ENCODE results near the gene GJB1. TPM values are rescaled to one million over a fixed set of nuclear protein-coding genes. Genes with fewer than 3 reads are reported as not detected.
A peak's percentile ranks its signal among the peaks of the same experiment; 100 is the strongest.
"Not testable (repeated sequence)": the region's sequence is repeated elsewhere in the genome, so short reads cannot be mapped to it uniquely, and the experiment has no call there.

The GJB1 gene
- total RNA-seq, 1 donor from 2014 or later, result 3.9 TPM

- DNase-seq (ENCODE audit: extremely low spot score, unreplicated experiment), result no peak
- H3K27me3 Mint-ChIP-seq, result no peaks in the 10 kb centered on the region
- H3K27ac Mint-ChIP-seq, result peak overlapping the region; percentile 80
- no peak for TF ChIP-seq CTCF (conservative IDR thresholded peaks at IDR 0.05)
- H3K36me3 Mint-ChIP-seq, result peaks cover under 1% of the 10 kb centered on the region
- H3K9me3 Mint-ChIP-seq, result no peaks in the 10 kb centered on the region
- H3K4me1 Mint-ChIP-seq (ENCODE audit: unreplicated experiment), result peaks cover 2% of the 10 kb centered on the region
- peak overlapping the region; percentile 95 for H3K4me3 Mint-ChIP-seq
These were observed 33.0 kb downstream of the GJB1 start for GRCh38 chrX:71256051-71256450.

GRCh38 chrX:71256856-71257255 is 33.8 kb downstream of the GJB1 start:
- Mint-ChIP-seq H3K4me3 (no peak overlapping the region), H3K27ac (no peak overlapping the region), H3K4me1 (ENCODE audit: unreplicated experiment) (no peaks in the 10 kb centered on the region), H3K27me3 (no peaks in the 10 kb centered on the region), H3K9me3 (no peaks in the 10 kb centered on the region), H3K36me3 (no peaks in the 10 kb centered on the region)
- no peak for TF ChIP-seq CTCF (conservative IDR thresholded peaks at IDR 0.05)
- no peak for DNase-seq (ENCODE audit: extremely low spot score, unreplicated experiment)

GRCh38 chrX:71268624-71269023 is 45.6 kb downstream of the GJB1 start:
- H3K27ac Mint-ChIP-seq; H3K9me3 Mint-ChIP-seq; H3K4me3 Mint-ChIP-seq; H3K27me3 Mint-ChIP-seq; H3K4me1 Mint-ChIP-seq (ENCODE audit: unreplicated experiment); DNase-seq (ENCODE audit: extremely low spot score, unreplicated experiment): not testable (repeated sequence)
- peaks cover 14% of the 10 kb centered on the region for H3K36me3 Mint-ChIP-seq

GRCh38 chrX:71269801-71270395 is 46.9 kb downstream of the GJB1 start:
- H3K27ac Mint-ChIP-seq, result no peak overlapping the region
- DNase-seq (ENCODE audit: extremely low spot score, unreplicated experiment), result no peak
- peaks cover 6% of the 10 kb centered on the region for H3K9me3 Mint-ChIP-seq
- no peak overlapping the region for H3K4me3 Mint-ChIP-seq
- H3K36me3 Mint-ChIP-seq, result peaks cover 14% of the 10 kb centered on the region
- no peaks in the 10 kb centered on the region for H3K4me1 Mint-ChIP-seq (ENCODE audit: unreplicated experiment)
- TF ChIP-seq CTCF (conservative IDR thresholded peaks at IDR 0.05), result no peak
- H3K27me3 Mint-ChIP-seq, result no peaks in the 10 kb centered on the region

GRCh38 chrX:71272313-71272712 is 49.3 kb downstream of the GJB1 start:
- H3K27ac Mint-ChIP-seq, result peak overlapping the region; percentile 12
- not testable (repeated sequence) for H3K9me3 Mint-ChIP-seq; DNase-seq (ENCODE audit: extremely low spot score, unreplicated experiment); H3K27me3 Mint-ChIP-seq; H3K4me1 Mint-ChIP-seq (ENCODE audit: unreplicated experiment); H3K4me3 Mint-ChIP-seq
- peaks cover 14% of the 10 kb centered on the region for H3K36me3 Mint-ChIP-seq

Other genes starting within 250 kb of the GJB1 start
- 67.0 and 79.3 TPM in 2 replicates for gene SNX12, start 154.9 kb upstream of the GJB1 start, total RNA-seq (ENCODE audit: low replicate concordance)
- 18.8 and 34.1 TPM in 2 replicates for gene FOXO4, start 127.4 kb upstream of the GJB1 start, total RNA-seq (ENCODE audit: low replicate concordance)
- gene CXorf65, start 116.5 kb upstream of the GJB1 start, total RNA-seq (ENCODE audit: low replicate concordance), result not detected in 2 replicates
- 1.5 and 5.2 TPM in 2 replicates for gene IL2RG, start 111.6 kb upstream of the GJB1 start, total RNA-seq (ENCODE audit: low replicate concordance)
- 44.1 and 77.2 TPM in 2 replicates for gene MED12, start 104.6 kb upstream of the GJB1 start, total RNA-seq (ENCODE audit: low replicate concordance)
- gene NLGN3, start 78.4 kb upstream of the GJB1 start, total RNA-seq (ENCODE audit: low replicate concordance), result 0.86 and 17.9 TPM in 2 replicates
- gene ZMYM3, start 30.9 kb downstream of the GJB1 start, total RNA-seq (ENCODE audit: low replicate concordance), result 34.9 and 67.8 TPM in 2 replicates
- 428 and 634 TPM in 2 replicates for gene NONO, start 60.4 kb downstream of the GJB1 start, total RNA-seq (ENCODE audit: low replicate concordance)
- gene ITGB1BP2, start 78.5 kb downstream of the GJB1 start, total RNA-seq (ENCODE audit: low replicate concordance), result 1.7 and 3.6 TPM in 2 replicates
- 27.9 and 34.8 TPM in 2 replicates for gene TAF1, start 143.1 kb downstream of the GJB1 start, total RNA-seq (ENCODE audit: low replicate concordance)